CD4-positive, alpha-beta T cell treated with Interferon alpha-2 for 1 hour (primary cell): ENCODE data around the gene CD59.
"Not testable (repeated sequence)": the region's sequence is repeated elsewhere in the genome, so short reads cannot be mapped to it uniquely, and the experiment has no call there.

Experiments
- DNase-seq, 2 donors: peaks; one replicate each; pipeline ENCODE4 v3.0.0-alpha.2; 2020 to 2022

The CD59 gene

GRCh38 chr11:33692013-33692504 is 44.2 kb downstream of the CD59 start:
- DNase-seq, result no peak

GRCh38 chr11:33691066-33691864 is 45.0 kb downstream of the CD59 start:
- DNase-seq, result no peak

DNA sequence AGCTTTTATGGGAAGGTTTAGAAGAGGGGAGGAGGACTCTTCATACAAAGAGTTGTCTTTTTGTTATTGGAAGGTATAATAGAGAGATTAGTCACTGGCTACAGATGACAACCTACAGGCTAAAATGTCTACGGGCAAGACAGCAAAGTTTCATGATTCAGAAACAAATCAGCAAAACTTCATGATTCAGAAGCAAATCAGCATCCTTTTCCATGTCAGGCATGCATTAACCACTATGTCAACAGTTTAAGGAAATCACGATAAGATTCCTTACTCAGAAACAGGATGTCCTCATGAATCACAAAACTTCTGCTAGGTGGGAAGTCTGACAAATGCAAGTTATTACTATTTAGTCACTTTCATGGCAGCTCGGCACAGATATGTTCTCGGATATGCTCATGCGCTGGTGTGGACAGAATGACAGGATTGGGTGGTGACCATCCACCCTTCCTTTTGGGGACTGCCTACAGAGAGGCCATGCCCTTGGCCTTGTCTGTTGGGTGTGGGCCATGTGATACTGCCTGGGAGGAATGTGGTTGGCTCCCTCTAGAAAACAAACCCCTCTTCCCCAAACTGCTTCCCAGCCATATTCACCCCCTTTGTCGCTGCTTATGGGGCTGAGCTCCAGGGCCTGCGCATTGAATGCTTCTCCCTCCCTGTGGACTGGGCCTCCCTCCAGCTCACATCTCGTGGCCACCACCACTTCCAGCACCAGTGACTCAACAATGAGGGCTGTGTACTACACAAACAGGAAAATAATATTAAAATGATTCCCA is 45.7 kb downstream of the CD59 start:
- no peak for DNase-seq

DNA sequence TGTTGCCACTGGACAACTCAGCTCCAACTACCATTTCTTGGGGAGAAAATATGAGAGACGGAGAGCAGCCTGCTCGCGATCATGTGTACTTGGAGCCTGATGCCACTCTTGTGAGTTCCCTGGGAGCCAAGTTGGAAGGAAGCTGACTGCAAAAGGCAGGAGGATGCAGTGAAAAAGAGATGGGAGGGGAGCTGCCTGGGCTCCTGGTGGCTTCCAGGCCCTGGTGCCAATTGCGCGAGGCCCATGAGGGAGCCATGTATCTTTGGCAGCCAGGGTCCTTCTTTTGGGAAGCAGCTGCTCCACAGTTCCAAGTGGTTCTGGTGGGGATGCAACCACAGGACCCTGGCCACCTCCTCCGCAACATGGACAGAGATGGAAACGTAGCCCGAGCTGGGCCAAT is 46.7 kb downstream of the CD59 start:
- no peak for DNase-seq

- no peak for DNase-seq
Measured at GRCh38 chr11:33689085-33689484, 47.1 kb downstream of the CD59 start.

- no peak for DNase-seq
Measured at GRCh38 chr11:33687733-33688479, 48.3 kb downstream of the CD59 start.

DNA sequence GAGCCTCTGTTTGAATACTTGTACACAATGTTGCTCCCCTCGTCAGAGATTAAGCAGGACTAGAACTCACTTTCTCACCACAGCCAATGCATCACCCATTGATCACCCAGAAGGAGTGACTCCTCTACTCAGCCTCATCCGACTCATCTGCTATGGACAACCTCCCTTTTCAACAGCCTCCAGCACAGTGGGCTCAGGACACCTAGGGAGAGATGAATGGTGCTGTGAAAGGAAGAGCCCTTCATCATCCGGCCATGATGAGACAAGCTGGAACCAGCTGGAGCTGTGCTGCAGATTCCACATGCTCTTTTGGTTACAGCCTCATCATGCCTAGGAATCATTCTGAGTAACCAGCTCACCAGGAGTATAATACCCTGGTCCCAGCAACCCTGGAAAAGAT is 51.1 kb downstream of the CD59 start:
- DNase-seq, result no peak

DNA sequence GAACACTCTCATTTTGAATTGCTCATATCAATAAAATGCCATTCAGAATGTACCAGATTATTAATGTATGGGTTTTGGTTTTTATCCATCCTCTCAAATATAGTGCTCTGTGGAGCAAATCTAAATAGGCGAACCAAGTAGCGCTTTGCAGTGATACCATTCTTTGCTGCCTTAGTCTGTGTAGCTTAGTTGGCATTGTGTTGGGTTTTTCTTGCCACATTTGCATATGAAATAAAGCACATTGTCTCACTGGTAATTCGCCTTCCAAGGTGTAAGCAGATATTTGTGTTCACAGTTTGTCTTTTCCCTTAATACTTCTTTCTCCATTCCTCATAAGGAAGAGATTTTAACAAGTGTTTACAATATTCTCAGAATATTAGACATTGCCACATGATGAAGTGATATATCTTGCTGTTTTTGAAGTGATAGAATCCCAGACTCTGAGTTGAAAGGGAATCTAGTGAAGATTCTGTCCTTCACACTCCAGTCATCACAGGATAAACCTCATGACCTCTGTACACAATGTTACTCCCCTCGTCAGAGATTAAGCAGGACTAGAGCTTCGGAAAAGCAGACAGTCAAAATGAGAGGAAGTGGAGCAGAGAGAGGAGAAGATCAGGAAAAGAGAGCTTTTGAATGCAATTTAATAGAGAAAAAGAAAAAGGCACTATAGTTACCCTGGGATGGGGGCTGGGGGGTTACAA is 52.1 kb downstream of the CD59 start:
- no peak for DNase-seq

DNA sequence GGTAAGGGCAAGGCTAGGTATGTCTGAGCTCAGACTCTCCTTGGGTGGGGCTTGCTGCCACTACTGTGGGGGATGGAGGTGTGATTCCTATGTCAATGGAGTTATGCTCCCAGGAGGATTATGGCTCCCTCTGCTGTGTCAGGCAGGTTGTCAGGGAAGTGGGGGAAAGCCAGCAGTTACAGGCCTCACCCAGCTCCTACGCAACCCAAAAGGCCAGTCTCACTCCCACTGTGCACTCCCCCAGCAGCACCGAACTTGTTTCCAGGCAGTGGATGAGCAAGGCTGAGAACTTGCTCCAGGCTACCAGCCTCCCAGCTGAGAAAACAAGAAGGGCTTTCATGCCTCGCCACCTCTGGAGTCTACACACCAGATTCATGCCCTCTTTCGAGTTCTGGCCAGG is 53.8 kb downstream of the CD59 start:
- no peak for DNase-seq

DNA sequence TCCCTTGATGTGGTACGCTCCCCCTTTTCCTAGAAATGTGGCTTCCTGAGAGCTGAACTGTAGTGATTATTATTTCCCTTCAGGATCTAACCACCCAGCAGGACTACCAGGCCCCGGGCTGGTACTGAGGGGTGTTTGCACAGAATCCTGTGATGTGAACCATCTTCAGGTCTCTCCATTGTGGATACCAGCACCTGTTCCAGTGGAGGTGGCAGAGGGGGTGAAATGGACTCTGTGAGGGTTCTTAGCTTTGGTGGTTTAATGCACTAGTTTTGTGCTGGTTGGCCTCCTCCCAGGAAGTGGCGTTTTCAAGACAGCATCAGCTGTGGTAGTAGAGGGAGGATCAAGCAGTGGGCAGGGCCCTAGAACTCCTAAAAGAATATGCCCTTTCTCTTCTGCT is 54.2 kb downstream of the CD59 start:
- no peak for DNase-seq

DNA sequence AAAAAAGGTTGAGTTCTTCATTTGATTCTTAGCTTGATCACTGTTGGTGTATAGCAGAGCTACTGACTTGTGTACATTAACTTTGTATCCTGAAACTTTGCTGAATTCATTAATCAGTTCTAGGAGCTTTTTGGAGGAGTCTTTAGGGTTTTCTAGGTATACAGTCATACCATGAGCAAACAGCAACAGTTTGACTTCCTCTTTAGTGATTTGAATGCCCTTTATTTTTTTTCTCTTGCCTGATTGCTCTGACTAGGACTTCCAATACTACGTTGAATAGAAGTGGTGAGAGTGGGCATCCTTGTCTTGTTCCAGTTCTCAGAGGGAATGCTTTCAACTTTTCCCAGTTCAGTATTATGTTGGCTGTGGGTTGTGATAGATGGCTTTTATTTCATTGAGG is 57.6 kb downstream of the CD59 start:
- DNase-seq, result not testable (repeated sequence)

- no peak for DNase-seq
Measured at GRCh38 chr11:33674035-33674814, 62.0 kb downstream of the CD59 start.

DNA sequence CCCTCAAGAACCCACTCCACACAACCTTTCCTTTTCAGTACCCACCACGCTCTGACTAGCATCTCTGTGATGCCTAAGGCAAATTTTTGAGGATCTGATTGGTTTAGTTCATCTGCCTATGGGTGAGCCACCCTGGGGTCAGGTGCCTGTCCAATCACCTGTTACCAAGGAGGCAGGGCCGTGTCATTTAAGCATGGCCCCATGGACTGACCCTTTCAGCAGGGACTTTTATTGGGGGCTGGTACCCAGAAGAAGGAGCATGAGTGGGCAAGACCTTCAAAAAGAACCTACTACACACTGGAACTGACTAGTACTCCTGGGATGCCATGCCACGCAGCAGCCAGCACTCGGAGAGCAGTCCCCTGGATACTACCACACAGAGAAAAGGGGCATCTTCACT is 64.0 kb downstream of the CD59 start:
- DNase-seq, result no peak

DNA sequence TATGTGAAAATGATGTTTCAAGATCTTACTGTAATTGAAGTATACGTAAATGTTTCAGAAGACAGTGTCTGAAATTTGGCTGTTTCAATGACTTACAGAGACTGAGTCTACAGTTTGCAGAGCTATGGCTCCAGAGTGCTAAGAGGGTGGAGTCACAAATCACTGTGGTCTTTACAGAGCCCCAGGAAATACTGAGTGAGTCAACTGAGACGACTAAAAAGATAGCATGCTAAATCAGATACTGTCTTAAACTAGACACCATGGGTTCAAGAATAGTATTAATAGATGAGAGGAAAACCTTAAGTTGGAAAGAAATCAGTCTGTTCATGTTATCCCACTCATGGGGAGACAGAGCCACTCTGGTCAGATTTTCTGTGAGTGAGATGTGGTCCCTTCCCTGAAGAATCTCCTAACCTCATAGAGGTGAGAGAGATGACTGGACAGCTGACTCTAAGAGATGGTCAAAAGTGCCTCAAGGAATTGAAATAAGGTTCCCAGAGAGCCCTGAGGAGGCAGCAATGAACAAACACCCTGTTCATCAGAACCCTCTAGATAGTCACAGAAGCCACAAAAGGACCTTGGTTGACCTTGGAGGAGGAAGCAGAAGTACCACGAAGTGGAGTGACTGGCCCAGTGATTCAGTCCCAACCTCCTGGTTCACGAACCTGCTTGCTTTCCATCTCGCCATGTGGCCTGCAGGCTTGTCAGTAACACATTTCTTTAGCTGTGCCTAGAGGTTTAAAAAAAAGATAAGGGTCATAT is 65.8 kb downstream of the CD59 start:
- DNase-seq, result no peak

DNA sequence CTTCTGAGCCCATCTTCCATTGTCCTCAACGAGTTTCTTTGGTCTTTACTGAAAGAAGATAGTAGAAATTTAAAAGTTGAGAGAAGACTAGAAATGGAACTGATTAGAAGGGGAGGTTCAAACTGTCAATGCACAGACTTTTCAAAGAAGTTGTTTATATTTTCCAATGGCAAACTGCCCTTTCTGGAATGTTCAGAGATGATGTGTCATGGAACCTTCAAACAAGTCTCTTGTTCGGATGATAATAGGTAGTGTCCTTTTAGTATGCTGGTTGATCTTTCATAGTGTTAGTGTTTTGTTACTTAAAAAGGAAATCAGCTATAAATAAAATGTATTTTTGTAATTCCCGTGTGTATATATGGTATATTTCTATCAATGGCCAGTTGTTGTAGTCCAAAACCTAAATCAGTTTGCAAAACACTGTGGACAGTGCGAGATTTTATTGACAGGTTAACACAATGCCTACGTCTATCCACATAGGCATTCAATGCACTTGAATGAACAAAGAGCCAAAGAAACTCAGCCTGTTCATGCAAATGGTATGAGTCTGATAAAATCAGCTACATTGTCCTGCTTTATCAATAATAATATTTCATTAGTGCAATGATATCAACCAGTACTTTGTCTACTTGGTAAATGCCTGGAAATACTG is 66.5 kb downstream of the CD59 start:
- no peak for DNase-seq

- DNase-seq, result no peak
Measured at GRCh38 chr11:33668951-33669596, 67.1 kb downstream of the CD59 start.

DNA sequence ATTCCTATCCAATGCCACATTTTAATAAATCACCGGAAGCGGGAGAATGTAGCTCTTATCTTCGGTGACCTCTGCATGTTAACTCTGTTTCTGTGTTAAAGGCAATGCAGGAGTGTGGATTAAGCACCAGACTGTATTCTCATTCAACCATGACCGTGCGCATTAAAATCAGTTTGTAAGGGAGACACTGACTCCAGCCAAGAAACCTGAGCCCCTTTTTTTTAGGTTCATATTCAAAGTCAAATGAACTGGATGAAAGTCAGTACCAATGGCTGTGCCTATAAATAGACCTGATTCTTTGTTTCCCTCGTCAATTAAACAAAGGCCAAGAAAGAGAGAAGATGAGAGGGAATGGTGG is 67.8 kb downstream of the CD59 start:
- no peak for DNase-seq

DNA sequence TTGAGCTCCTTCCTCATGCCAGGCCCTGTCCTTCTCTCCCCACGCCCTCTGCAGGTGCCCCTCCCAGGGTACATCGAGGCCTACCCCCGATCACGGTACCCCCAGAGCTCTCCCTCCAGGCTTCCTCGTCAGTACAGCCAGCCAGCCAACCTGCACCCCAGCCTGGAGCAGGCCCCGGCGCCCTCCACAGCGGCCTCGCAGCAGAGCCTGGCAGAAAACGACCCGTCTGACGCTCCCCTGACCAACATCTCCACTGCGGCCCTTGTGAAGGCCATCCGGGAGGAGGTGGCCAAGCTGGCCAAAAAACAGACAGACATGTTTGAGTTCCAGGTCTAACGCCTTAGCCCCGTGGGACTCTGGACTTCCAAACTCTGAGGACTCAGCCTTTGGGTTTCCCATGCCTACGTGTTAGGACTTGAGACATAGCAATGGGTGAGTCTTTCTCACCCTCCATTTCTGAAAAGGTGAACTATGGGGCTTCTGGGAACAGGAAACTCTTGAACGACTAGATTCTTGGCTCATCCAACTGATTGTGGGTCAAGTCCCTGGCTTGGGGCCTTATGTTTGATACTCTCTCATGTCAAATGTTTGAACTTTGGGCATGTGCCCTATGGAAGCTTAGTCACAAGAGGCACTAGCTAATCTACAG is 68.3 kb downstream of the CD59 start:
- no peak for DNase-seq

DNA sequence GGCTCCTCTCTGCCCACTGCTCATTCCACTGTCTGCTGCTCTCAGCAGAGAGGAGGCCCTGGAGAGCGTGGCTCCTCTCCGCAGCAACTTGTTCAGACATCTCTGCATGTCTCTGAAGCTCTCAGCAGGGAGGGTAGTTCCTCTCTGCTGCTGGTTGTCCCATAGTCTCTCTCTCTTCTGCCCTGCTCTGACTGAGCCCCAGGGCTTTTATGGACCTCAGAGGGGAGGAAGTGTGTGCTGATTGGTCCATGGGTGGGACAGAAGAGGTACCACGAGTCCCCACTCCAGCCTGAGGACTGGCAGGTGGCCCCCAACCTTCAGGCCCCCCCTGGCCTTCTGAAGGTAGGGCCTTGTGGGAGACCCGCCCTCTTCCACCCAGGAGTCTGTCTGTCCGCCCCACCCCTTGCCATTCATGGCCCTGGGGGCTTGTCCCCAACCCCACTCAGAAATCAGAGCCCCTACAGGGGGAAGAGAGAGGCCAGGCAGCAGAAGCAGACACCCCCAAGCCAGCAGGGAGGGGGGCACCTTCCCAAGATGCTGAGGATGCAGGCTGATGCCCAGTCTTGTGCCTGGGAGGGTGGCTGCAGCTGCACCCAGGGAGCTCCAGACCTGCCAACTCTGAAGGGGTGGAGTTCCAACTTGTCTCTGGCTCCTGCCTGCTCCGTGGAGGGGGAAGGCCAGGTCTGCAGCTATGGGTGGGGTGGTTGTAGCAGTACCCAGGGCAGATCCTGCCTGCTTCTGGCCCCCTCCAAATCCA is 70.7 kb downstream of the CD59 start:
- no peak for DNase-seq
